T-helper 2 cell (primary cell): ENCODE data around the gene WEE1.
A peak's percentile ranks its signal among the peaks of the same experiment; 100 is the strongest.

Experiments
- DNase-seq, 5 experiments: peaks; one replicate each; pipeline versions ENCODE4 v3.0.0 to v3.0.0-alpha.2; 2012 to 2022

The WEE1 gene

DNA sequence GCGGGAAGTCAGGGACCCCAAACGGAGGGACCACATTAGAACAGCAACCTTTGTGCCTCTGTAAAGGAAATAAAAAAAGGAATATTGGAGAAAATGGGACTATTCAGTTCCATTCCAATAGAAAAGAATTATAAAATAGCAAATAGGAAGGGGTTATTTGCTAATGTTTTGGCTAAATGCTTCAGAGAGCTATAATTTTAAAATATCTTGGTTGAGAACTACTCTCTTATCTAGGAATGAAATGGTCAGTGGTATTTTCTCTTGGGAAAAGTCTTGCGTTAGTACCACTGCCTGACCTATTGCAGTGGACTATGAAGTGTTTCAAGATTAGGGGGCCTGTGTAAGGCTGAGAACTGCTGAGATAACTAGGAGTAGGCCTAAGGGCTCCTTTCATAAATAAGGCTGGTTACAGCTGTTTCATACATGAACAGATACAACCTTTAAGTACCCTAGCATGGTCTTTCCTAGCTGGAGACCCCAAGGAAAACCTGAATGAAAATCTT is 6.9 kb upstream of the WEE1 start:
- no peak for DNase-seq

DNA sequence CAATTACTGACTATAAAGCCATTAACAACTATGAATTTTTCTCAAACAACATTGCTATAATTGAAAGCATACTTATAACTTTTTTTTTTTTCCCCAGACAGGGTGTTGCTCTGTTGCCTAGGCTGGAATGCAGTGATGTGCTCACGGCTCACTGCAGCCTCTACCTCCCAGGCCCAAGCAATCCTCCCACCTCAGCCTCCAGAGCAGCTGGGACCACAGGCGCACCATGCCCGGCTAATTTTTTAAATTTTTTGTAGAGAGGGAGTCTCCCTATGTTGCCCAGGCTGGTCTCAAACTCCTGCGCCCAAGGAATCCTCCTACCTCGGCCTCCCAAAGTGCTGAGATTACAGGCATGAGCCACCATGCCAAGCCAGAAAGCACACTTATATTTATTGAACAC is 6.1 kb upstream of the WEE1 start:
- no peak for DNase-seq

DNA sequence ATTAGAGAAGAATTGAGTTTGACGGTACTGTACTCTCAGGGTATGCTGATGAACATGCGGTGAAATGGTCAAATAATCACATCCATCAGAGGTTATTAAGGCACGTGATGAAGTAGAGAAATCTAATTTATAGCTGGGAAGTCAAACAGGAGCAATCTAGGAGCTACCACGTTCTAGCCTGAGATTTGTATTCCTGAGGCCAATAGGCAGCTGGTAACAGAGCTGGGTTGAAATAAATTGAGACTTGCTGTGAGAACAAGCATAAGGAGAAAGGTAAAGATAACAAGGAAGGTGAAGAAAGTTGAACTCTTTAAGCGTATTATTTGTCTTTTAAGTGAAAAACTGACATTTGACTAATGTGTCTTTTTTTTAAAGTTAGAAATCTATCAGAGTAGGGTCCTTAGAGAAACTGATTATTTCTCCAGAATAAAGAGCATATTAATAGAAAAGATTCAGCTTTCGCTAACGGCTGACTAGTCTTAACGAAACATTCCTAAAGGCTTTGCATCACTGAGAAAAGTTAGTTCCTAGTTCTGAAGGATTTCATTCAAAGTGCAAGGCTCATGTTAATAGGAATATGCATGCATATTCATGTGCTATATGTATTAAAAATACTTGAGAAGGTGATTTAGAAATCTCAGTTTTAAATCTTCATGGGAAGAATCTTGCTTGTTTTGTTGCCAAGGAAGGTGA is 5.2 kb upstream of the WEE1 start:
- DNase-seq, result no peak

DNA sequence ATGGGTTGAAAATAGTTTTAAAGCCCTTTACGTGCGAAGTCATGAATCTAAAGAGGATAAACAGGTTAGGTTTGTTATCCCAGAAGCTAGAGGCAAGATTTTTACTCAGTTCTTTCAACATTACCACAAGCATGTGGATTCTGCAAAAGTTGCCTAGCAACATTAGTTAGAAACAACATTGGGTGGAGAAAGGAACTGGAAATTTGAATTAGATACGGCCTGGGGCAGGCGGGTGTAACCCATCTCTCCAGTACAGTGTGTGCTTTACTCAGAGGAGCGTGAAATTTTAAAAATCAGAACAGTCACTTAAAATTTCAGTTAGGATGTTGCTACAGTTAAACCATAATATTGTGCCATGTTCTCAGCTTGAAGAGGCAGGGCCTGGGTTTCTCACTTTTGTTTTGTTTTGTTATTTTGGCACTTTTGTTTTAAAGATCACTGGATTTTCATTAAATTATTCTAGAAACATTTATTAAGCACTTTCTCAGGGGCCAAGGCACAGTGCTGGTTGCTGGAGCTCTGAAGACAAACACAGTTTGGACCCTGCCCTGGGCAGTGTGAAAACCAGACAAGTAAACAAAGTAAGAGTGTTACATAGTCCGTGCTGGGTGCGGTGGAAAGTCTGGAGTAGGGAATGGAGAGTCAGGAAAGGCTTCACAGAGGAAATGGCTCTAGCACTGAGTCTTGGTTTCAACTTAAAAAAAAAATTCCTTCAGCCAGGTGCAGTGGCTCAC is 4.4 kb upstream of the WEE1 start:
- DNase-seq, result peak in 1 of 5 experiments; percentile 73

DNA sequence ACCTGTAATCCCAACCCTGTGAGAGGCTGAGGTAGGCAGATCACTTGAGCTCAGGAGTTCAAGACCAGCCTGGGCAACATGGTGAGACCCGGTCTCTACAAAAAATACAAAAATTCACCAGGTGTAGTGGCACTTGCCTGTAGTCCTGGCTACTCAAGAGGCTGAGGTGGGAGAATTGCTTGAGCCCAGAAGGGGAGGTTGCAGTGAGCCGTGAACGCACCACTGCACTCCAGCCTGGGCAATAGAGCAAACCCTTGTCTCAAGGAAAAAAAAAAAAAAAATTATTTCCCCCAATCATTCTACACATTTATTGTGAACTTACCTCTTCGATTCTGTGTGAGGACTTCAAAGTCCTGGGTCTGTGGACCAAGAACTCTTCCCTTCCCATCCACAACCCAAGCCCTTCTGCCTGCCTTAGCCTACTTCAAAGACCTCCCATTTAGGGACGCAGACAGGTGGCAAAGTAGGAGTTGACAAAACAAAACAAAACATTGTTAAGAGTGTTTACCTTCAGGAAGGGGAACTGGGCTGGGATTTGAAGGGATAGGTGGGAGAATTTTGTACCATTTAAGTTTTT is 3.8 kb upstream of the WEE1 start:
- no peak for DNase-seq

DNA sequence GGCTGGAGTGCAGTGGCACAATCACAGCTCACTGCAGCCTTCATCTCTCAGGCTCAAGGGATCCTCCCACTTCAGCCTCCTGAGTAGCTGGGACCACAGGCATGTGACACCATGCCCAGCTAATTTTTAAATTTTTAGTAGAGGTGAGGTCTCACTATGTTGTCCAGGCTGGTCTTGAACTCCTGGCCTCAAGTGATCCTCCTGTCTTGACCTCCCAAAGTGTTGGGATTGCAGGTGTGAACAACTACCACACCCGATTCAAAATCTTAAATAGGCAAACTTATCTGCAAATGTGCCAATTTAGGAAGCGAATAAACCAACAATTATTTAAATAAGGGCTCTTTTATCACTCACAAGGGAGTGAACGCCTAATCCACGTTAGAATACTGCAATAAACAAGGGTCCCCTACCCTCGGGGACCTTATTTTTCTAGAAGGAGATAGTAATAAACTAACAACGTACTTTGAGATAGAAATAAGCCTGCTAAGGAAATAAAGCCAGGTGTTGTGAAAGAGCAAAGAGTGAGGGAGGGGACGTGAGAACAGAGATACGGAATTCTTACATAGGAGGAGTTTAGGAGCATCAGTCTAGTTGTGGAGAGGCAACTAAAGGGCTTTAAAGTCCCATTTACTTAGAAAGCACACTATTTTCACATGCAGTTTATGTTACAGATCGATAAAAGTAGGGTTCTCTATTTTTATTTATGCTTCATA is 3.0 kb upstream of the WEE1 start:
- DNase-seq, result no peak

DNA sequence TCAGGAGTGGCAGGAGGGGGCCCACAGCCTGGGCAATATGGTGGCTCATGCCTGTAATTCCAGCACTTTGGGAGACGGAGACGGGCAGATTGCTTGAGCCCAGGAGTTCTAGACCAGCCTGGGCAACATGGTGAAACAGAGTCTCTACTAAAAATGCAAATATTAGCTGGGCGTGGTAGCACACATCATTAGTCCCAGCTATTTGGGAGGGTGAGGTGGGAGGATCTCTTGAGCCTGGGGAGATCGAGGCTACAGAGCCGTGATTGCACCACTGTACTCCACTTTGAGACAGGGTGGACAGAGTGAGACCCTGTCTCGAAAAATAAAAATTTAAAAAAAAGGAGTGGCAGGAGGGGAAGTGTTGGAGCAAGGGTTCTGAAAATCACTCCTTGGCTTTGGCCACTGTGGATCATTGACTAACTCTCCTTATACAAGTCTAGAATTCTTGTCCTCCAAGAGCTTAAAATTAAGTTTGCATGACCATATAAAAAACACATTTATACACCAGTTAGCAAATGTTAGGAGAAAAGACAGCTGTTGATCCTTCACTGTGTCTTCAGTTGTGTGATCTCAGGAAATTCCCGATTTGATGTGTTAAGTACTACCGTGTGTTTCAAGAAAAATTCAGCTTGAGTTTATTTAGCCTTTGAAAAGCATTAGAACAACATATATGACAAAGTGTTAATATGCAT is 2.3 kb upstream of the WEE1 start:
- DNase-seq, result no peak

DNA sequence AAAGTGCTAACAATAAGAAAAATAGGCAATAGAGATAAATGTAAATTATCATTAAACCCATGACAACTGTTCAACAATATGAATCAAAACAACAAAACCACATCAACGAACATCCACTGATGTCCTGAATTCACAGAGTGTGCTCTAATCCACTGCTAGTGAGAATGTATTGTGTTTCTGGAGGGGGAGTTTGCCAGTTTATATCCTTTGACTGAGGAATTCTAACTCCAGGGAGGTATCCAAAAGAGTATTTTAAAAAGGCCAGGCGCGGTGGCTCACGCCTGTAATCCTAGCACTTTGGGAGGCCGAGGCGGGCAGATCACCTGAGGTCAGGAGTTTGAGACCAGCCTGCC is 1.7 kb upstream of the WEE1 start:
- DNase-seq, result no peak

DNA sequence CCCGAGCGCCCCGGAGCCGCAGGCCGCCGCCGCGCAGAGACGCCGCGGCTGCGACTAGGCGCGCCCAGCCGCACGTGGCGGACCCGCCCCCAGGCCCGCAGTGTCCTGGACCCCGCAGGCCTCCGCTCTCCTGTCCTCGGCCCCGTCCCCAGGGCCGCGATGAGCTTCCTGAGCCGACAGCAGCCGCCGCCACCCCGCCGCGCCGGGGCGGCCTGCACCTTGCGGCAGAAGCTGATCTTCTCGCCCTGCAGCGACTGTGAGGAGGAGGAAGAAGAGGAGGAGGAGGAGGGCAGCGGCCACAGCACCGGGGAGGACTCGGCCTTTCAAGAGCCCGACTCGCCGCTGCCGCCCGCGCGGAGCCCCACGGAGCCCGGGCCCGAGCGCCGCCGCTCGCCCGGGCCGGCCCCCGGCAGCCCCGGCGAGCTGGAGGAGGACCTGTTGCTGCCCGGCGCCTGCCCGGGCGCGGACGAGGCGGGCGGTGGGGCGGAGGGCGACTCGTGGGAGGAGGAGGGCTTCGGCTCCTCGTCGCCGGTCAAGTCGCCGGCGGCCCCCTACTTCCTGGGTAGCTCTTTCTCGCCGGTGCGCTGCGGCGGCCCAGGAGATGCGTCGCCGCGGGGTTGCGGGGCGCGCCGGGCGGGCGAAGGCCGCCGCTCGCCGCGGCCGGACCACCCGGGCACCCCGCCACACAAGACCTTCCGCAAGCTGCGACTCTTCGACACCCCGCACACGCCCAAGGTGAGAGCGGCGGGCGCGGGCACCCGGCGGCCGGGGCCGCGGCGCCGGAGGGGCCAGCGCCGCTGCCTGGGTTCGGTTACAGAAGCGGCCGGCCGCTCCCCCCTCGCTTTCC is 528 bp downstream of the WEE1 start:
- peak in 1 of 5 experiments; percentile 33 for DNase-seq

DNA sequence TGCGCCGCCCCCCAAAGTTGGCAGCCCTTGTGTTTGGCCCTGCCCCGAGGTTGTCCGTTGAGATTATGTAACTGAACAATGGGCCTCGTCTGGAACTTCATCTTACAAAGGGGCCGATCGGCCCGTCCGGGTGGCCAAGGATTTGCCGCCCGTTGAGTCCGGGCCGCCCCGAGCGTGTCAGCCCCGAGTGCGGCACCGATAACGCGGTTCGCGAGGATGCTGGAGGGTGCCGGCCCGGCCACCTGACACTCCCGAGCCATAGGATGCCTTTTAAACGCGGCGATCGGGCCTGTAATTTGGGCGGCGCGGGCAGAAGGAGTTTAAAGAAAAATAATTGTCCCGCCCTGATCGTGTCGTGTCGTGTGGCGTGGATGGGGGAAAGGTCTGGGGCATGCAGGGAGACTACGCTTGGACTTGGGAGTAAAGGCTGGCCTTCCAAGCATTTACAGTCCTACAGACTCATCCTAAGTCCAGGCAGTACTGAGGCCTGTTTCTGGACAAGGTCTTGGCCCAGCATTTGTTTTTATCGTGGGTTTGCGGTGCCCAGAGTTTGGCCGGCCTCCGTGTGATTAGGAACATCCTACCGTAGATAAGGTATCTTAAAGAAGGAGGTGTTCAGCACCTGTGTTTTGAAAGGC is 1.3 kb downstream of the WEE1 start:
- peak in 2 of 5 experiments; percentile 10 to 49 for DNase-seq

DNA sequence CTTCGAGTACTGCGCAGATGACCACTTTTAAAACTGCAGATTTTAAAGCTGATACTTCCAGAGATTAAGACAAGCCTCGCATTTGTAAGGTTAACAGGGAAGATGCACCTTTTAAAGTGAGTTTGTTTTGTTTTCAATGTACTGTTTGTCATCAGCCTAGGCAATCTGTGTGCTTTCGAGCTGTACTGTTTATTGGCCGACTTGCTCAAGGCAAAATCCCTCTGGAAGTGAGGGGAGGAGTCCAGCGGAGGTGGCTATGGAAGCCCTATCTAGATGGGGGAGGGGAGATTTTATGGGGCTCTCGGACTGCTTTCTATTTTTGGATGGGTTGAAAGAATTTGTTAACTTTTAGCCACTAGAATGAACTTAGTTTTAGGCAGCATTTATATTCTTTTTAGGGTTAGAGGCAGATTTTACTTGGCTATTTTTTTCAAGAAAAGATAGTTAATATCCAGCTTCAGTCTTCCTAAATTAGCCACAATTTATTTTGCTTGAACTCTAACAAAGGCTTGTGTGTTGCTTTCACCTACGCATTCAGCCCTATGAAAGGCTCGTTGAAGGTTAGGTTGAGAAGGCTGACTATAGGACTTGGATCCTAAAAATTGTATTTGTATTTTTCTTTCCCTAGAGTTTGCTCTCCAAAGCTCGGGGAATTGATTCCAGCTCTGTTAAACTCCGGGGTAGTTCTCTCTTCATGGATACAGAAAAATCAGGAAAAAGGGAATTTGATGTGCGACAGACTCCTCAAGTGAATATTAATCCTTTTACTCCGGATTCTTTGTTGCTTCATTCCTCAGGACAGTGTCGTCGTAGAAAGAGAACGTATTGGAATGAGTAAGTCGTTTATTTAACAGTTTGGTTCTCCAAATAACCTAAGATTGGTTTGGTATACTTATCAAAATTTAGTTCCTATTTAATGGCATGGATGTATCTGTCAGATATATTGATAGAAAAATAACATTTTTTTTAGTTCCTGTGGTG is 2.1 kb downstream of the WEE1 start:
- peak in 1 of 5 experiments; percentile 56 for DNase-seq

DNA sequence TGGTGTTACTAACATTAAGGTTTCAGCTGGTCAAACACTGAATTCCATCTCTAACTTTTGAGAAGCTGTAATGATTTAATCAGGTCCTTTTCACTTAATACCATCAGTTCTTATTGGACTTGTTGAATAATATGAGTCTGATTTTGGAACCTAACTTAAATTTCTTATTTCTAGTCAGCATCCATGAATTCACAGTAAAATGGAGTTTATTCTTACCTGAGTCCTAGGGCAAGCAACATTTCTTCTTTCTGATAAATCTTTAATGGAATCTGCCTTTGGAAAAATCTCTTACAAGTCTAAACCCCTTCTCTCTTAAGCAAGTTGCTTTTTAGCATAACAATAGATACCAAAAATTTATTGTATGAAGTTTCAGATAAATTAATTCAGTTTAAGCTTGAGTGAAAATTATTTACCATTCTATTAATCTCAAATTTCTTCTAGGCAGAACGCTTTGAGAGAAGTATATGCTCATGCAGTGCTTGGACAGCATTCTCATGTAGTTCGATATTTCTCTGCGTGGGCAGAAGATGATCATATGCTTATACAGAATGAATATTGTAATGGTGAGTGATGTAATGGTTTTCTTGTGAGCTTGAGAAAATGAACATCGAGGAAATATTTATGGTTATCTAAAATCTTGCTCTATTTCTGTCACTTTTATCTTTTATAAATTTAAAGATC is 3.4 kb downstream of the WEE1 start:
- peak in 1 of 5 experiments; percentile 49 for DNase-seq

DNA sequence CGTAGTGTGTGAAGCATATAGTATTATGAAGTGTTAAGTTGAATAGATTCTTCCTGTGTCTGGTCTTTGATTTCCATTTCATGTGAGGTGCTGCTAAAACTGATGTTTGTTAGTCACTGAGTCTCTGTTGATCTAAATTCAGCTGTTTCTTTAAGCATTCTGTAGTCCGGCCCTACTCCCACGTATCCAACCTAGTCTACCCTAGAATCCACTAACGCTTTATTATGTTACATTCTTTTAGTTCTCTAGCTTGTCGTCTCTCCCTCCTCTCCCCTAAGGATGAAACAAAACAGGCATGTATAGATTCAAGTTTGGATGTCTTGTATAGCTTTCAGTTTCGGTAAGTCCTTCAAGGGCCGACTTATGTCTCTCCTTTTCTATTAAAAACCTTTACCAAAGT is 4.1 kb downstream of the WEE1 start:
- peak in 2 of 5 experiments; percentile 16 to 55 for DNase-seq

DNA sequence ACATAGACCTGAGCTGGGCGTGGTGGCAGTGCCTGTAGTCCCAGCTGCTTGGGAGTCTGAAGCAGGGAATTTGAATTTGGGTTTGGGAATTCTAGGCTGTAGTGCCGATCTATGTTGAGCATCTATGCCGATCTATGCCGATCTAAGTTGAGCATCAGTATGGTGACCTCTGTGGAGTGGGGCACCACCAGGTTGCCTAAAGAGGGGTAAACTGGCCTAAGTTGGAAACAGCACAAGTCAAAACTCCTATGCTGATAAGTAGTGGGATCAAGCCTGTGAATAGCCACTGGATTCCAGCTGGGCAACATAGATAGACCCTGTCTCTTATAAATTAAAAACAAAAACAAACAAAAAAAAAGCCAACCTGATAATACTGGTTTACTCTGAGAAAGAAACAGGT is 7.4 kb downstream of the WEE1 start:
- no peak for DNase-seq

DNA sequence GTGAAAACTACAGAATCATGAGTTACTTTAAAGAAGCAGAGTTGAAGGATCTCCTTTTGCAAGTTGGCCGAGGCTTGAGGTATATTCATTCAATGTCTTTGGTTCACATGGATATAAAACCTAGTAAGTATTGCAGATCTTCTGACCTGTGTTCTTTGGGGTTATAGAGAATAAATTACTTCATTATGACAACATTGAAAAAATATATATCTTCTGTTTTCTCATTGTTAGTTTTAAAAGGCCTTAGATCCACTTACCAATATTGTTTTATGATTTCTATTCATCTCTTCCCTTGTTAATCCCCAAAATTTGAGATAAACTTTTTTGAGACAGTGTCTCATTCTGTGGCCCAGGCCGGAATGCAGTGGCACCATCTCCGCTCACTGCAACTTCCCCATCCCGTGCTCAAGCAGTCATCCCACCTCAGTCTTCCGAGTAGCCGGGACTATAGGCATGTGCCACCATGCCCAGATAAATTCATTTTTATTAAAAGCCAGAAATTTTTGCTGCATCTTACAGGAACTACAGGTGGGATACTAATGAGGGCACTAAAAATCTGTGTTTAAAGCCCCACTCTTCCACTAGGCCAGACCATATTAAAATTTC is 8.2 kb downstream of the WEE1 start:
- no peak for DNase-seq

DNA sequence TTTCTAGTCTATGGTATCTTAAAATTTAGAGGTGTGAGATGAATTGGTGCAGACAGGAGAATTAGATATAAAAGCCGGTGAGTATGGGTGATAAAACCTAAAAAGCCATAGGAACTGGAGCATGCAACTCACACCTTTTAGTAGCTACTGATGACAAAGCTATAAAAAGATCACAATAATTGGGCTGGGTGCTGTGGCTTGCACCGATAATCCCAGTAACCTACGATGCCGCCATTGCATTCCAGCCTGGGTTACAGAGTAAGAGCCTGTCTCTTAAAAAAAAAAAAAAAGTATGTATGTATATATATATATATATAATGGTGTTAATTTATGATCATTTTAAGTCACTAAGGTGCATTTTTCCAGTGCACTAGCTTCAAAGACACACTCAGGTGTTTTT is 17.2 kb downstream of the WEE1 start:
- no peak for DNase-seq

DNA sequence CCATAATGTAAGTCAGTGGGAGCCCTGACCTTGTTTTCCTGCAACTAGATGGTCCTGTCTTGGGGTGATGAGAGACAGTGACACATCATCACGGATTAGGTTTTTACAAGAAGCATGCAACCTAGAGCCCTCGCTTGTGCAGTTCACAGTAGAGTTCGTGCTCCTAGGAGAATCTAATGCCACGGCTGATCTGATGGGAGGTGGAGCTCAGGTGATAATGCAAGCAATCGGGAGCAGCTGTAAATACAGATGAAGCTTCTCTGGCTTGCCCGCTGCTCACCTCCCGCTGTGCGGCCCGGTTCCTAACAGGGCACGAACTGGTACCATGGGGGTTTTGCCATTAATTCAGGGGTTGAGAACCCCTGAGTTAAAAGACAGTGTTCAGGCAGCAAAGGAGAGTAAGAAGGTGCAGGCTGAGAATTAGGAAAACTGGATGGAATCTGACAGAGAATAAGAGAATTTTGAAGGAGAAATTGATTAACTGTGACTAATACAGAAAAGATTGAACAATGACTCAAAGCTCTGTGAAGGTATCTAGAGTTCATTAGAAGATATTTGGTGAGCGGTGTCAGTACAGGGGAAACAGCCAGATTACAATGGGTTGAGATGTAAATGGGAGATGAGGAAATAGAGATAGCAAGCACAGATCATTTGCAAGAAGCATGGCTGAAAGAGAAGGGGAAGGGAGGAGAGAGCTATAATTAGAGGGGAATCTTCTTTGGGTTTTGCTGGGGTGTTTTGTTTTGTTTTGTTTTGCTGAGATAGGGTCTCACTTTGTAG is 21.0 kb downstream of the WEE1 start:
- DNase-seq, result no peak

DNA sequence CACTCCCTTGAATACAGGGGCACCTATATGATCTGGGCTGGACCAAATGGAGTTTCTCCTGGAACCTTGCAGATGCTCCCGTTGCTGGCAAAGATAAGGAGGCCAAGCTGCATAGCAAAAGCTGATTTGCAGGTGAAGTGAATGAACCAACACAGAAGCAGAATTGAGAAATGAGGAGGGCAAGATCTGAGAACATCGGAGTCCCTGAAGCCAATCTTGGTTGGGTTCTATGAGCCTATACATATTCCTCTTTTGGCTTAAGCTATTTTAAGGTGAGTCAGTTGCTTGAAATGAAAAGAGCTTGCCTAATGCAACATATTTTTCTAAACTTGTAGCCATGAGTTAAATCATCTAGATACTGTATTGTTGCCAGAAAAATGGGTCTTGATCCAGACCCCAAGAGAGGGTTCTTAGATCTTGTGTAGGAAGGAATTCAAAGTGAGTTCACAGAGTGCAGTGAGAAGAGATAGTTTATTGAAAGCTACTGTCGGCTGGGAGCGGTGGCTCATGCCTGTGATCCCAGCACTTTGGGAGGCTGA is 23.5 kb downstream of the WEE1 start:
- no peak for DNase-seq
